Activated CD8-positive, alpha-beta memory T cell treated with anti-CD3 and anti-CD28 coated beads, Interleukin-2, amount 50 U/mL, for 24 hours (primary cell): ENCODE results near the gene RAB43.
"Not testable (repeated sequence)": the region's sequence is repeated elsewhere in the genome, so short reads cannot be mapped to it uniquely, and the experiment has no call there.

Source experiments
- DNase-seq: peaks from one replicate; pipeline ENCODE4 v3.0.0-alpha.2; 2020; ENCODE audit errors: extremely low read depth

RAB43 gene

GRCh38 chr3:129122412-129123011, 908 bp upstream of the RAB43 start:
- DNase-seq = no peak

- no peak for DNase-seq
Observed at GRCh38 chr3:129121016-129121791, 400 bp downstream of the RAB43 start.

GRCh38 chr3:129120254-129121004, 1.2 kb downstream of the RAB43 start:
- DNase-seq = peak; percentile 81

- DNase-seq = no peak
Observed at GRCh38 chr3:129119365-129120100, 2.1 kb downstream of the RAB43 start.

GRCh38 chr3:129118745-129119144, 2.9 kb downstream of the RAB43 start:
- DNase-seq = no peak

GRCh38 chr3:129117134-129117533, 4.5 kb downstream of the RAB43 start:
- DNase-seq = no peak

- DNase-seq = no peak
Observed at GRCh38 chr3:129116482-129116946, 5.1 kb downstream of the RAB43 start.

- no peak for DNase-seq
Observed at GRCh38 chr3:129114455-129114854, 7.1 kb downstream of the RAB43 start.

- no peak for DNase-seq
Observed at GRCh38 chr3:129112308-129113052, 9.1 kb downstream of the RAB43 start.

DNA sequence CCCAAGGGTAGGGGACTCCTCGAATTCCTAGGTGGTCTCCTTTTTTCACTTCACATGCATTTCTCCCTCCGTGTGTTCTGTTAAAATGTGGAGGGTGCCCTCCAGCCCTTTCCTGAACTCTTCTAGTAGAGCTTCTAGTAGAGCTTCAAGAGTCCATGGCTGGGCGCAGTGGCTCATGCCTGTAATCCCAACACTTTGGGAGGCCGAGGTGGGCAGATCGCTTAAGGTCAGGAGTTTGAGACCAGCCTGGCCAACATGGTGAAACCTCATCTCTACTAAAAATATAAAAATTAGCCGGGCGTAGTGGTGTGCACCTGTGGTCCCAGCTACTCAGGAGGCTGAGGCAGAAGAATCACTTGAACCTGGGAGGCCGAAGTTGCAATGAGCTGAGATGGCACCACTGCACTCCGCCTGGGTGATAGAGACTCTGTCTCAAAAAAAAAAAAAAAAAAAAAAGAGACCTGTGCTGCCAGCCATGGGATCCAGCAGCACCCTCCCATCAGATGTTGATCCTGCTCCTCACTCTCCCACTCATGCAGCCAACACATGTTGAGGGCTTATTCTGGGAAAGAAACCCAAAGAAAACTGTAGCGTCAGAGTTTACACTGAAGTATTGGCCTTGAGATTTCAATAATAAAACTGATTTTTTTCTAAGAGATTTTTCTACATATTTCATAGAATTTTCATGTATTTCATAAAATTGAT, 10.4 kb downstream of the RAB43 start:
- not testable (repeated sequence) for DNase-seq

- no peak for DNase-seq
Observed at GRCh38 chr3:129107793-129108192, 13.8 kb downstream of the RAB43 start.

DNA sequence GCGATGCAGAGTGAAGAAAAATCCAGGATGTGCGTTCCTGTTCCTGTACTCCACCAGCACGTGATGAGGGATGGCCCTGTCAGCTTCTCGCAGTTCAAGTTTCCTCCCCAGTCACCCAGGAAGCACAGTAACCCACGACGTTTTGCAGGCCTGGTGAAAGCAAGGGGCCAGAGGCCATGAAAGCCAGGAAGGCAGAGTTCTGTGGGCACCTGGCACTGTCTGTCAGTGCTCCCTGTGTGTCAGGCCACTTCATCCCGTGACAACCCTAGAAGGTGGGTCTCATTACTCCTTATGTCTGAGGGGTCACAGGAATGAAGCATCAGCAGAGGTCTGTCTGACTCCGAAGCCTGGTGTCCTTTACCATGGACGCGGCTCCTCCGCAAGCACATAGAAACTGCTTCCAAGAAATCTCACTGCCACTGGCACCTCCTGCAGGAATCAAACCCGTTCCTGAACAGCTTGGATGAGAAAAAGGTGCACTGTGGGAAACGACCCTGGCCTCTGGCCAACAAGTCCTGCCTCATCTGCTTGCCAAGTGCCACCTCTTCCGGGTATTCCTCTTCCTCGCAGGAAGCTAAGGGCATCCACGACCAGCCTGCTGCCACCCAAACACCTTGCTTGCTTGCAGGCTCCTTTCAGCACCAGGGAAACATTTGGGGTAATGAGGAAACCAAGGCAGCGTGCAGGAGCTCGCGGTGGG, 14.6 kb downstream of the RAB43 start:
- DNase-seq = no peak

GRCh38 chr3:129106320-129106719, 15.3 kb downstream of the RAB43 start:
- DNase-seq = no peak

GRCh38 chr3:129105862-129106261, 15.7 kb downstream of the RAB43 start:
- no peak for DNase-seq

GRCh38 chr3:129104498-129105079, 17.0 kb downstream of the RAB43 start:
- no peak for DNase-seq

GRCh38 chr3:129104051-129104450, 17.6 kb downstream of the RAB43 start:
- no peak for DNase-seq

DNA sequence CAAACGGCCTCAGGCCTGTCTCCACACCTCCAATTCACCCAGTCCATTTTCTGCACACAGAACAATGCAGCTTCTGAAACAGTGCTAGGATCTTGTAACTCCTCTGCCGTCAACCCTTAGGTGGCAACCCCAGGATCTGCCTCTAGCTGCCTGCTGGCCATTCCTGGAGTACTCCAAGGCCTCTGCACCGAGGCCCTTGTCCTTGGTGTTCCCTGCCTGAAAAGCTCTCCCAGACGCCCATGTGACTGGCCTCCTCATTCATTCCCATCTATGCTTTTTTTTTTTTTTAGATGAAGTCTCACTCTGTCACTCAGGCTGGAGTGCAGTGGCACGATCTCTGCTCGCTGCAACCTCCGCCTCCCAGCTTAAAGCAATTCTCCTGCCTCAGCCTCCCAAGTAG, 18.3 kb downstream of the RAB43 start:
- no peak for DNase-seq

DNA sequence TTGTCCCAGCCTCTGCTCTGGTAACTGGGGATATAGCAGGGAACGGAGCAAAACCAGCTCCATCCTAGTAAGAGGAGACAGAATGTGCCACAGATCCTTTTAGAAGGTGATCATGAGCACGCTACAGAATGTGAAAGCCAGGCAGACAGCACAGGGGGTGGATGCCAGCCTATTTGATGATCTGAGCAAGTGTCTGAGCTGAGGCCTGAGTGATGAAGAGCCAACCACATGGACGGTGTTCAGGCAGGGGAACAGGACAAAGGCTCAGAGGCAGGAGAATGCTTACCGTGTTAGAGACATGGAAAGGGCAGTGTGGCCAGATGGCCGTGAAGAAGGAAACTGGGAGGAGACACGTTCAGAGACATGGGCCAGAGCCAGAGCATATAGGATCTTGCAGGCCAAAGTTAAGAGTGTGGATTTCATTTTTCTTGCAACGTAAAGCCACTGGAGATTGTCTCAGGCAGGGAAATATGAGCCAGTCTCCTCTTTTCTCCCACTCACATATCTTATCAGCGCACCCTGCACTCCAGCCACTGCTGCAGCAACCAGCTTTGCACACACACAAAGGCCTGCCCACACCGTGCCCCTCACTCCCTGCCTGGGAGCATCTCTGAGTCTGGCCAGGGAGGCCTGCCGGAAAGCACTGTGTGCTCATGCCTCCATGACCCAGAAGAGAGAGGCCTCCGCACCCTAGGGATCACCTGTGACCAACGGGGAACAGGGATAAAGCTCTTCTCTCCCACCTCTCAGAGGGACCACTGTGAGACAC, 20.1 kb downstream of the RAB43 start:
- no peak for DNase-seq

- no peak for DNase-seq
Observed at GRCh38 chr3:129100274-129100673, 21.3 kb downstream of the RAB43 start.
